HCT116 (cell line): ENCODE data around the gene ABCC2.

Experiments
- EZH2 ChIP-seq: fragments of 200-600 bp; sonication (generic); IDR thresholded peaks from 2 replicates; pipeline ENCODE4 v1.6.1; 2017; ENCODE audit warnings: antibody characterized with exemption, mixed run types
- JUND ChIP-seq: IDR thresholded peaks from 2 replicates; pipeline ENCODE4 v1.6.1; 2012
- POLR2A ChIP-seq: IDR thresholded peaks from 2 replicates; pipeline ENCODE4 v1.7.0; 2011; ENCODE audit warnings: borderline replicate concordance; ENCODE audit not compliant: insufficient read depth, insufficient read length; ENCODE audit errors: extremely low read depth
- POLR2AphosphoS5 ChIP-seq: IDR thresholded peaks from 2 replicates; pipeline ENCODE4 v1.6.1; 2011; ENCODE audit warnings: mild to moderate bottlenecking, low read depth, low read length, moderate library complexity
- RAD21 ChIP-seq: IDR thresholded peaks from 2 replicates; pipeline ENCODE4 v1.6.1; 2012; ENCODE audit warnings: low read depth, mild to moderate bottlenecking
- REST ChIP-seq: IDR thresholded peaks from 2 replicates; pipeline ENCODE4 v1.6.1; 2012; ENCODE audit warnings: low read depth
- TF ChIP-seq, protein P1 (sequence below): IDR thresholded peaks from 2 replicates; pipeline ENCODE4 v1.6.1; 2012
- TF ChIP-seq, protein P2 (sequence below), 3 experiments: fragments of 200-600 bp in 1 of 3; sonication (generic) in 1 of 3; IDR thresholded peaks in 2 of 3; conservative IDR thresholded peaks in 1 of 3; 2 replicates each; pipeline ENCODE4 v1.5.1; 2012 to 2017; ENCODE audit warnings: low read depth in 2 of 3, low read length in 2 of 3, antibody characterized with exemption in 1 of 3, borderline replicate concordance in 1 of 3, control low read depth in 1 of 3, mild to moderate bottlenecking in 1 of 3, mixed read lengths in 1 of 3, mixed run types in 1 of 3, moderate library complexity in 1 of 3; ENCODE audit not compliant: insufficient read depth in 1 of 3

- no peak for TF ChIP-seq POLR2AphosphoS5
- no peak for TF ChIP-seq REST
- TF ChIP-seq POLR2A, result no peak
- TF ChIP-seq RAD21, result no peak
- TF ChIP-seq, protein P1, sequence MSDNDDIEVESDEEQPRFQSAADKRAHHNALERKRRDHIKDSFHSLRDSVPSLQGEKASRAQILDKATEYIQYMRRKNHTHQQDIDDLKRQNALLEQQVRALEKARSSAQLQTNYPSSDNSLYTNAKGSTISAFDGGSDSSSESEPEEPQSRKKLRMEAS, result no peak
- TF ChIP-seq EZH2, result no peak
- TF ChIP-seq, protein P2, sequence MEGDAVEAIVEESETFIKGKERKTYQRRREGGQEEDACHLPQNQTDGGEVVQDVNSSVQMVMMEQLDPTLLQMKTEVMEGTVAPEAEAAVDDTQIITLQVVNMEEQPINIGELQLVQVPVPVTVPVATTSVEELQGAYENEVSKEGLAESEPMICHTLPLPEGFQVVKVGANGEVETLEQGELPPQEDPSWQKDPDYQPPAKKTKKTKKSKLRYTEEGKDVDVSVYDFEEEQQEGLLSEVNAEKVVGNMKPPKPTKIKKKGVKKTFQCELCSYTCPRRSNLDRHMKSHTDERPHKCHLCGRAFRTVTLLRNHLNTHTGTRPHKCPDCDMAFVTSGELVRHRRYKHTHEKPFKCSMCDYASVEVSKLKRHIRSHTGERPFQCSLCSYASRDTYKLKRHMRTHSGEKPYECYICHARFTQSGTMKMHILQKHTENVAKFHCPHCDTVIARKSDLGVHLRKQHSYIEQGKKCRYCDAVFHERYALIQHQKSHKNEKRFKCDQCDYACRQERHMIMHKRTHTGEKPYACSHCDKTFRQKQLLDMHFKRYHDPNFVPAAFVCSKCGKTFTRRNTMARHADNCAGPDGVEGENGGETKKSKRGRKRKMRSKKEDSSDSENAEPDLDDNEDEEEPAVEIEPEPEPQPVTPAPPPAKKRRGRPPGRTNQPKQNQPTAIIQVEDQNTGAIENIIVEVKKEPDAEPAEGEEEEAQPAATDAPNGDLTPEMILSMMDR (IDR thresholded peaks at IDR 0.05 in 2 of 3, conservative IDR thresholded peaks at IDR 0.05 in 1 of 3; ENCODE audit: borderline replicate concordance in 1 of 3, insufficient read depth in 1 of 3, low read depth in 2 of 3, low read length in 2 of 3), result no peak
- TF ChIP-seq JUND, result no peak
These were observed 52.0 kb downstream of the ABCC2 start for GRCh38 chr10:99834410-99834809.
